Astrocyte of the cerebellum (primary cell): Measurements from ENCODE around the gene RBM23.
"Not testable (repeated sequence)": the region's sequence is repeated elsewhere in the genome, so short reads cannot be mapped to it uniquely, and the experiment has no call there.

Experiments
- DNase-seq: peaks from one replicate; pipeline ENCODE4 v3.0.0-alpha.2; 2011; ENCODE audit warnings: low read depth
- H3K4me3 ChIP-seq: 2 replicates; pipeline ENCODE4 v1.5.1; 2011; ENCODE audit warnings: mild to moderate bottlenecking, low read depth, low read length, moderate library complexity
- in situ Hi-C: cut with HindIII; loops from 2 replicates; pipeline ENCODE4 v1.10.0; 2017; ENCODE audit warnings: low sequenced_read_pairs
- TF ChIP-seq, protein P1 (sequence below): IDR thresholded peaks from 2 replicates; pipeline ENCODE4 v1.5.1; 2012; ENCODE audit warnings: low read length, low read depth, moderate library complexity, mild to moderate bottlenecking; ENCODE audit errors: missing control alignments

Gene RBM23

DNA sequence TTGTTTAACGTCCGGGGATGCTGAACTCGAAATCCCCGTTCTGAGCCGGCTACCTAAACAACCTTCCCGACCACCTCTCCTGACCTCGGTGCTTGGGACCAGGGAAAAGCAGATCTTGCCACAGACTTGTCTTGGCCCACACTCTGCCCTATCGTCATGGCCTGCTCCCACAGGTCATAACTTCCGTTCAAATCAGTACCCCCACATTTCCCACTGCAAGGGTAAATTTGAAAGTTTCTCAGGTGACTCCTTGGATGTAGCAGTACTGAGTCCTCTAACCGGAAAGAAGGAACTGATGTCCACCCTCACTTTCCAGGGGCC is 612 bp upstream of the RBM23 start:
- in situ Hi-C loops = no loop called here
- TF ChIP-seq, protein P1, sequence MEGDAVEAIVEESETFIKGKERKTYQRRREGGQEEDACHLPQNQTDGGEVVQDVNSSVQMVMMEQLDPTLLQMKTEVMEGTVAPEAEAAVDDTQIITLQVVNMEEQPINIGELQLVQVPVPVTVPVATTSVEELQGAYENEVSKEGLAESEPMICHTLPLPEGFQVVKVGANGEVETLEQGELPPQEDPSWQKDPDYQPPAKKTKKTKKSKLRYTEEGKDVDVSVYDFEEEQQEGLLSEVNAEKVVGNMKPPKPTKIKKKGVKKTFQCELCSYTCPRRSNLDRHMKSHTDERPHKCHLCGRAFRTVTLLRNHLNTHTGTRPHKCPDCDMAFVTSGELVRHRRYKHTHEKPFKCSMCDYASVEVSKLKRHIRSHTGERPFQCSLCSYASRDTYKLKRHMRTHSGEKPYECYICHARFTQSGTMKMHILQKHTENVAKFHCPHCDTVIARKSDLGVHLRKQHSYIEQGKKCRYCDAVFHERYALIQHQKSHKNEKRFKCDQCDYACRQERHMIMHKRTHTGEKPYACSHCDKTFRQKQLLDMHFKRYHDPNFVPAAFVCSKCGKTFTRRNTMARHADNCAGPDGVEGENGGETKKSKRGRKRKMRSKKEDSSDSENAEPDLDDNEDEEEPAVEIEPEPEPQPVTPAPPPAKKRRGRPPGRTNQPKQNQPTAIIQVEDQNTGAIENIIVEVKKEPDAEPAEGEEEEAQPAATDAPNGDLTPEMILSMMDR = no peak
- DNase-seq = no peak
- H3K4me3 ChIP-seq = peak overlapping the region; percentile 17

DNA sequence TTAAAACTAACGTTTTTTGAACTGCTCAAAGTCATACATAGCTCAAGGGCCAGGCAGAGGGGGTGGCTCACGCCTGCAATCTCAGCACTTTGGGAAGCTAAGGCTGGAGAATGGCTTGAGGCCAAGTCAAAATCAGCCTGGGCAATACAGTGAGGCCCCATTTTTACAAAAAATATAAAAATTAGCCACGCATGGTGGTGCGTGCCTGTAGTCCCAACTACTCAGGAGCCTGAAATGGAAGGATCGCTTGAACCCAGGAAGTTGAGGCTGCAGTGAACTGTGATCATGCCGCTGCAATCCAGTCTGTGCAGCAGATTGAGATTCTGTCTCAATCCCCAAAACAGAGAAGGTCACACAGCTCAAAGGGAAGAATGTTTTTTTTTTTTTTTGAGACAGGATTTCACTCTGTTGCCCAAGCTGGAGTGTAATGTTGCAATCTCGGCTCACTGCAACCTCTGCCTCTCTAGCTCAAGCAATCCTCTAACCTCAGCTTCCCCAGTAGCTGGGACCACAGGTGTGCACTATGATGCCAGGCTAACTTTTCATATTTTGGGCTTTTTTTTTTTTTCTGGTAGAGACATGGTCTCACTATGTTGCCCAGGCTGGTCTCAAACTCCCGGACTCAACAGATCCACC is 2.9 kb downstream of the RBM23 start:
- DNase-seq = no peak
- in situ Hi-C loops = no loop called here
- no peak overlapping the region for H3K4me3 ChIP-seq
- TF ChIP-seq, protein P1 = no peak

DNA sequence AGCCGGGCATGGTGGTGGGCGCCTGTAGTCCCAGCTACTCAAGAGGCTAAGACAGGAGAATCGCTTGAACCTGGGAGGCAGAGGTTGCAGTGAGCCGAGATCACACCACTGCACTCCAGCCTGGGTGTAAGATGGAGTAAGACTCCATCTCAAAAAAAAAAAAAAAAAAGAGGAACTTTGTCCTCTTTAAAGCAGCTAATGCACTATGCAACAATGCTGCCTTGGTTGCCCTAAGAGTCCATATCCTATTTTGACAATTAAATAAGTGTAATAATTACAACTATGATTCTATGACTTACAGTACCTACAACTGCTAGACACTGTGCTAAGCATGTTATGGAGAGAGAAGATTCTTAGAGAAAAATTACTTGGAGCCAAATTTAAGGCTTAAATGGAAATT is 4.1 kb downstream of the RBM23 start:
- in situ Hi-C loops, H3K4me3 ChIP-seq, DNase-seq: not testable (repeated sequence)

DNA sequence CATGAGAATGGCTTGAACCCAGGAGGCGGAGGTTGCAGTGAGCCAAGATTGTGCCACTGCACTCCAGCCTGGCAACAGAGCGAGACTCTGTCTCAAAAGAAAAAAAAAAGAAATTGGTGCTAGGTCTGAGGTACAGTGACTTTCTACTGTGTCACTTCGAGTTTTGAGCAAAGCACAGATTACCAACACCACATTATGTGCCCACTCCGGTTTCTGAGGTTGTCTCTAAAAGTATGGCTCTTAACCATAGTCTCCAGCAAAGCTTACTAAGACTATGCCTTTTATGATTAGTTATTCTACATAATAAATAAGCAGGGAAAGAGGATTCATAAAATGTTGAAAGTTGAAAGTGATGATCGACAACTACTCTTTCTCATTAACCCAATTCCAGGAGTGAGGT is 8.0 kb downstream of the RBM23 start:
- TF ChIP-seq, protein P1 = no peak
- no peak overlapping the region for H3K4me3 ChIP-seq
- no peak for DNase-seq
- in situ Hi-C loops = no loop called here

DNA sequence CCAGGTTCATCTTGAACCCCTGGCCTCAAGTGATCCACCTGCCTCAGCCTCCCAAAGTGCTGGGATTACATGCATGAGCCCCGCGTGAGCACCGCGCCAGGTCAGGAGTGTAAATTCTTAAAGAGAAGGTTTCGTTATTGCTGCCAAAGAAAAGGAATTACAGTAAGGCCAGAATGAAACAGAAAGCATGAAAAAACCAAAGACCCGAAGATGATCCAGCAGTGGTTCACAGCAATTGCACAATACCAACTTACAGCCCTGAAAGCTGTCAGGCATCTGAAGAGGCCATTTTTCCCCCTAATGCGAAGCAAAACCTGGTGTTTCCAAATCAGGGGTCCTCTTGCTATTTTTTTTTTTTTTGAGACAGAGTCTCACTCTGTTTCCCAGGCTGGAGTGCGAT is 10.3 kb downstream of the RBM23 start:
- H3K4me3 ChIP-seq = no peak overlapping the region
- no peak for DNase-seq
- in situ Hi-C loops = no loop called here
- TF ChIP-seq, protein P1 = no peak

DNA sequence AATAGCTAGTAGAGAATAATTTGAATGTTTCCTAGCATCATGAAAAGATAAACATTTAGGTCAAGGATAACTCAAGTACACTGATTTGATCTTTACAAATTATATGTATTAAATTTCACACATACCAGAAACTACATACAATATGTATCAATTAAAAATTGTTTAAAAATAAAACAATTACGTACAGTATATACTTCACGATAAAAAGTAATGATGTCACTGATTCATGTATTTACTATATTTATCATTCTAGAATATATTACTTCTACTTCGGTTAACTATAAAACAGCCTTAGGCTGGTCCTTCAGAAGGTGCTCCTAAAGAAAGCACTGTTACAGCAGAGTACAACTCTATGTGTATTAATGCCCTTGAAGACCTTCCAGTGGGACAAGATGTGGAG is 11.5 kb downstream of the RBM23 start:
- H3K4me3 ChIP-seq = no peak overlapping the region
- in situ Hi-C loops = no loop called here
- DNase-seq = no peak
- TF ChIP-seq, protein P1 = no peak

DNA sequence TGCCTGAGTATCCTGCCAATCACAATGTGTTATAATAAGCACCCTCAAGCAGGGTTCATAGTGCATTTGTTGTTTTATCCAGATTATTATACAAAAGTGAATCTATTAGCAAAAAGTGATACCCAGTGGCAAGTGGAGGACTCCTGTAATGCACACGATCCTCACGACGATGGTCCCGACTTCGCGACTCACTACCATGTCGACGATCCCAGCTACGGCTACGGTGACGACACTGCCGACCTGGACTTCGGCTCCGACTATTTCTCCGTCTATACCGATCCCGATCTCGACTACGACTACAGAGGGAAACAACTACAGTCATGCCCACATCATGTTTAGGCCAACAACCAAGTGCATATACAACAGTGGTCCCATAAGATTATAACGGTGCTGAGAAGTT is 12.9 kb downstream of the RBM23 start:
- no peak for DNase-seq
- no peak overlapping the region for H3K4me3 ChIP-seq
- TF ChIP-seq, protein P1 = no peak
- in situ Hi-C loops = no loop called here
